HG03175 (cell line): ENCODE measurements around the gene SORCS1.

Experiments
- ATAC-seq: cut with Tn5 transposase; IDR thresholded peaks from one replicate; pipeline ENCODE4 v1.9.1; 2021; ENCODE audit warnings: mild to moderate bottlenecking, moderate library complexity; ENCODE audit not compliant: unreplicated experiment

The SORCS1 gene

DNA sequence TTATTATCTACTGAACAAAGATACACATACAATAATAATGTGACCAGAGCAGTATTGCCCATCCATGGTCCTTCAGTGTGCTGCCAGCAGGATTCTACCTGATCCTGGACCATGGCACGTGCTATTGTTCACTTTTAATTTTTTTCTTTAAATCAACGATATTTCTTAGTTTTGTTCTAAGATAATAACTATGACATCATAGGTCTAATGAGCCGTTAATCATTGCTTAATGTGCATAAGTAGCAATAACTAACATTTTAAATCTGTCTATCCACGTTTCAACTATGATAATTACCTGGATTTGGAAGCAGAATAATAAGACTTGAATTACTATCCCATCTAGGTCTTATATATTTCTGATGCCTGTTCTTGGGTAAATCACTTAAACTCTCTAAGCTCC is 253.8 kb downstream of the SORCS1 start:
- ATAC-seq, result no peak

DNA sequence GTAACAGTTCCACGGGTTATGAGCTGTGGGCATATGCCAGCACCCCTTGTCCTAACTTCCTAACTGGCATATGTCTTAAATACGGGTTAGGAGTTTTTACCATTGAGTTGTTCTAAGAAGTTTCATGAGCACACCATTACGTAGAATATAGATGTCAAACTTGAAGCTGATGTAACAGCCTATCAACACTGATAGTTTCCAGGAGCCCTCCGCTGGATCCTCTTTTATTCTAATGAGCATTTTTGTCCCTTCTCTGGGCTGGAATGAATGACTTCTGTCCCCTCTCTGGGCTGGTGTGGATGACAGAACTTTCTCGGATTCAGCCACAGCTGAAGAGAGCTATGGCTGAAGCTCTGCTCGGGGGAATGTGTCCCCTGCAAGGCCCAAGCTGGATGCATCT is 256.3 kb downstream of the SORCS1 start:
- ATAC-seq, result no peak

DNA sequence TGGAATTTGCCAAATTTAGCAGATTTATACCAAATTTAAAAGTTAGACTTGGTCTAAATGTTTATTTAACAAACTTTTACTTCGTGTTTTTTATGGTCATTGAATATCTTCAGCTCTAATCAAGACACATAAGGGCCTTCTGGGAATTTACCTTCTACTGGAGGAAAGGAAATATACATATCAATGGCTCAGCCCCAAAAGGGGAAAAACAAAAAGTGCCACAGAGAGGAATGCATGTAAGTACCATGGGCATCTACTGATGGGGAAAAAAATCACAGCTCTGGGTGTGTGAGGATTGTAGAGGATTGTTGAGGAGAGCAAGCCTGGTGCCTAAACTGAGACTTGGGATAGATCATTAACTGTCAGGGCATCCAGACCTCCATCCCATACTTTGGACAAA is 260.3 kb downstream of the SORCS1 start:
- ATAC-seq, result no peak

DNA sequence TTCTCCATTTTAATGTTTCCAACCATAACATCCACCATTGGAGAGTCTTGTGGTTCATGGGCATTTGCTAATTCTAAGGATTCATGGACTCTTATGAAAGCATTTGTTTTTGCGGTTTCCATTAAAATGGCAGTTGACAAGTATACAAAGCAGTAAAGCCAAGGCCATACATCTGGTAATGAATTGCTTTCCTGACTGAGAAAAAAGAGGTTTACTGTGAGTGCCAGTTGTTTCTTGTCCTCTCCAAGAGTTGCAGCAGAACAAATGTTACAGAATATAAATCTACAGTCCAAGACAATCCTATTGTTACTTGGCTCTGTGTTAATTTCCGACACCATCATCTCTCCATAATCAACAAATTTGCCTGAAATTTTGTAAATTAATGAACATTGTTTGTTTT is 261.3 kb downstream of the SORCS1 start:
- ATAC-seq, result no peak

DNA sequence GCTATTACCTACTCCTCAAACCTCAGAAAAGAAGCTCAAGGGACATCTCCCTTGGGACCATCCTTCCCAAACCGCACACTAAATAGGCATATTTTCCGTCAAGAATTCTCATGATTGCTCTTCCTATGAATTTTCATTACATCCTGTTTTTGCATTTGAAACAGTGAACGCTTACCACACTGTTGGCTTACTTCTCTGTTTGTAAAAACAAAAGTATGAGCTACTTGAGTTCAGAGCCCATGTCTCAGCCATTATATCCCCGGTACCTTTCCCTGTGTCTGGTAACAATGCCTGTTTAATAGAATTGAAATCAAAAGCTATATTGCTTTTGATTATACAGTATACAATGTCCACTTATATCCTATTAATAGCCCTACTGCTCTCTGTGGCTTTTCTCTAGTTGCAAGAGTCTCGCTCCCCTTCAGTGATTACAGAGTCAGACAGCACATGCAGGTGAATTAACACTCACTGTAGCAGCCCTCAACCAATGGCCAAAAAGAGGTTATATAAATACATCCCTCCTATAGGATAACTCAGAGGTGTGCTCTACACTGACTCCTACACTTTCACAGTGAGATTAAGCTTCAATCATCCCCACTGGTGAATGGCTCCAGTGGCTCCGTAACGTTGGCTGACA is 264.4 kb downstream of the SORCS1 start:
- peak; percentile 45 for ATAC-seq

DNA sequence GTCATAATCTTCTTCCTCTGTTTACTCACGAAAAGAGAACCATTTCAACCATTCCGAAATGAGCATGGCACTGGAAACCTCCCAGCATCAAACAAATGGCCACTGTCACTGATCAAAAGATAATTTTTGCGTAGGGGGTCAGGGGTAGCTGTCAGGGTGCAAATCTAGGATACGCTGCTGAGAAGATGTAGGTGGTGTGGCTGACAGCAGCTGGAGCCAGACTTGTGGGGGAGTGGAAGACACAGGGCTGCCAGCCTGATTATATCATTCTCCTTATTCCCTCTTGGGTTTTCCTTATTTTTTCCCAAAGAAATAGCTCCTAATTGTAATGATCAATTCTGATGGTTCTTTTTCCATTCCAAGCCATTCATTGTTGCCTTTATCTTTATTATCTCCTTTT is 266.1 kb downstream of the SORCS1 start:
- no peak for ATAC-seq

DNA sequence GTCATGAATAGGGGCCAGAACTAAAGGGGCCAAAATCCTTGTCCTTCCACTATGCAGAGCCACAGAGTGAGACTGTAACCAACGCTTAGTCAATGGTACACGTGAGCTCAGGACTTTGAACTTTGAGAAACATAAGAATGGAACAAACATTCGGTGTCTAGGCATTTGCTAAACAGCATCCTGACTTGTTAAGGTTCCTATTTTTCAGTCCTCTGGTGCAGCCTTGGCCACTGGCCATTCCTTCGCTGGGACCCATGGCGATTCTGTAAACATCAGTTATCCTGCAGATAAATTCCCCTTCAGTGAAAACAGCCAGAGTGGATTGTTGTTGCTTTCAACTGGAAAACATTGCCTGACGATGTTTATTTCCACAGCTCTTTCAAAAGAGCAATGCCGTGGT is 266.8 kb downstream of the SORCS1 start:
- no peak for ATAC-seq

DNA sequence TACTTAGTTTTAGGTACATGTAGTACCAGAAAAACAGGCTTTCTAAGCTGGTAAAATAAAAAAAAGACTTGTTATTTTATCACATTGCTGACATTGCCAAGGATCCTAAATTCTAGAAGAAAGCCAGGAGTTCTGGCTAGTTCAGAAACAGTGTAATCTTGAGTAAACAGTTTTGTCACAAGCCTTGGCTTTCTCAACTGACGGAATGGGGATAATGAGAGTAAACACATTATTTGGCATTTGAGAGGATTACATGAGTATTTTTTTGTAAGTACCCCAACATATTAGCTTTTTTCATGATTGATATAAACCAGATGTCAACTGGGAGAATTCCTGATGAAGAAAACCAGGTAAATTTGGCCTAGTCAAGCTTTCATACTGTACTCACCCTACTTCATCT is 269.8 kb downstream of the SORCS1 start:
- no peak for ATAC-seq

DNA sequence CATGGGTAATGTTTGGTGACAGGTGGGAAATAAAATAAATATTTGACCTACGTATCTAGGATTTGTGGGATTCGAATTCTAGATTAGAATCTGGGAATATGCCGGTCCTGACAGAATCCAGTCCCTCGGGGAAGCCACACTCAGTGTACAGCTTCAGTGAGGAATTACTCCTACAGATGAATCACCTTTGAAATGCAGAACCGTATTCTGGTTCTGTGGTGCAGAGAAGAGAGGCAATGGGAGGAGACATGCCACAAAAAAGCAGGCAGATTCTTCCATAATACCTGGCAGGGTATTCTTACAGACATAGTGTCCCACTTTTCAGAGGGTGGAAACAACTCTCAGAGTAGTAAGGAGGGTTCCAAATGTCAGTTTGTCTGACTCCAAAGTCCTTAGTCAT is 286.9 kb downstream of the SORCS1 start:
- no peak for ATAC-seq

DNA sequence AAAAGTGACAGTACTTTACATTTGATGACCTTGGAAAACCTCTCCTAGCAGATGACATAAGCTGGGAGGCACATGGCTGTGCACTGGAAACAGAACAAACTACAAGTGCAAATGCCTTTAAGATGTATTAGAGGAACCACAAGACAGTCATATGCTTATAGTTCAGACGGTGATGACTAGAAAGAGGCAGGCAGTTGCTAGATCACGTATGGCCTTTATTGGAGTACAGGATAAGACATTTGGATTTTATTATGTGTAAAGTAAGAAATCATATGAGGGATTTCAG is 290.0 kb downstream of the SORCS1 start:
- ATAC-seq, result no peak

DNA sequence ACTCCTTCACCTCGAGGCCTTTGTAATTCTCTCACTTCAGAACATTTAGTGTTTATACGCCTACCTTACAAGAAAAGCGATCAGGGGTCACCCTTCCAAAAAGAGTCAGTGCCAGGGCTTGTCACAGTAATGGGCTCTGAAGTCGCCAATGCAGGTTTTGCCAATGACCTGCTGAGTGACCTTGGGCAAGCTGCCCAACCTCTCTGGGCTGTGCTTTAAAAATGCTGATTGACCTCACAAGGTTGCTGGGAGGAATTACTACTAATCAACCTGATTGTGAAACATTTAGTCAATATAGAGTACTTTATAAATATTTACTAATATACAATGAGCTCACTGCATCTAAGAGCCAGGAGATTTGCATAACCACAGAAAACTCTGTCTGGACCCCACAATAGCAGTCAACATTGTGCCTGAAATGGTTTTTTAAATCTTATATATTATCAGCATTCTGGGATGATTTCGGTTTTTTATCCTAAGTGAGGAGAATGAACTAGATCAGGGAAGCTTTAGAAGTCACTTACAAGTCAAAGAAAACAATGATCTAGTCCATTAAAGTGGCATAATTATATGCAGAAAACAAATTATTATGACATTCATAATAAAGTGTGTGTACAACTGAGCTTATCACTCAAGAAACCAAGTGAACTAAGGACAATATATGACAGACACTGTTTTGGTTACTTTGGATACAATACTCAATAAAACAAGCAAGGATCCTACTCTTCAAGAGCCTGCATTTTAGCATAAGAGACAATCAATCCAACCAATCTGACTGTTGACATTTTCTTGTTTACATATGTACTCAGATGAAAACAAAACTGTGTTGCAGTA is 290.5 kb downstream of the SORCS1 start:
- ATAC-seq, result peak; percentile 50

DNA sequence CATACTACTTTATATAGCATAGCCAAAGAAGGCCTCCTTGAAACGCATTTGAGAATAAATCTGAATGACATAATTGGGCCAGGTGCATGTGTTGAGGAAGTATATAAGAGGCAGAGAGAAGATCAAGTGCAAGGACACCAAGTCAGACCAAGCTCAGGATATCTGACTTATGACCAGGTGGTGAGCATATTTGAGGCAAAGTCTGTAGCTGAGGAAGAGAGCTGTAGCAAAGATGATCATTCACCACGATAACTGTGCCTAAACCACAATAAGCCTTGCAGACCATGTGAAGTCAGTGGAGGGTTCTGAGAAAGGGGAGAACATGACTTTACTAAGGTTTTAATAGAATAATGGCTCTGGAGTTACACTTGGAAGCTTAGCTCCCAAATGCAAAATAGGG is 292.3 kb downstream of the SORCS1 start:
- ATAC-seq, result no peak

DNA sequence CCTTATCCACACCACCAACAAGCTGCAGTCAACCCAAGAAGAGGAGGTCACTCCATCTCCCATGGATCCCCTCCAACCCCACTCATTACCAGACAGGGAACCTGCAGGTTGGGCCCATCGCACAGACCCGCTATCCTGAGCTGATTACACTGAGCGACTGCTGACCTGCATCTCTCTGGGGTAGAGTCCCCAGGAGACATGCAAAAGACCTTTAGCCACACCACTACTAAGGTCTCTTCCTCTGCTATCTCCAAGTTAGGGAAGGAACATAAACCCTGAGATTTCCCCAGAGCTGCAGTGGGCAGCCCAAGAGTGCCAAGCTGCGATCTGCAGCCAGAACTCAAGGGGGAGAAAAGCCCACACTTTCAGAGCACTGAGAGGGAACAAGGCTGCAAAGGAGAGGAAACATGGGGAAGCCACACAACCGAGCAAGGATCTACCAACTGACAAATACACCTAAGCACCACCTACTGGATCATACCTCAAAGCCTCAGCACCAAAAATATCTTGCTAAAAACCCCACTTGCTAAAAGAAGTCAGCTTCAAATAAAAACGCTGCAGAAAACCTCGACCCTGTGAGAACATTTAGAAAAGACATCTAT is 298.2 kb downstream of the SORCS1 start:
- ATAC-seq, result peak; percentile 51

DNA sequence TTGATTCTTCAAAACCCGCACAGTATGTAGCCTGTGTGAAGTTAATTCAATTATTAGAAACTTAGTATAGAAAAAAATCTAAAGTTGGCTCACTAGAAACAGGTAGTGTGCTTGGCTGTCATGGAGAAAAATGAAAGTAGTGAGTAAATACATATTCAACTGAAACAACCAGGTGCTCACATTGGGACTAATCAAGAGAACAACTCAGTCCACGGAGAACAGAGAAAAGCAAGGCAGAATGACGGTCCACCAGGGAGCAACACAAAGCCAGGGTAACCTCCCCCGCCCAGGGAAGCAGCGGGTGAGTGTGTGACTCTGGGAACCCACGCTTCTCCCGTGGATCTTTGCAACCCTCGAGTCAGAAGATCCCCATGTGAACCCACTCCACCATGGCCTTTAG is 300.5 kb downstream of the SORCS1 start:
- ATAC-seq, result no peak

DNA sequence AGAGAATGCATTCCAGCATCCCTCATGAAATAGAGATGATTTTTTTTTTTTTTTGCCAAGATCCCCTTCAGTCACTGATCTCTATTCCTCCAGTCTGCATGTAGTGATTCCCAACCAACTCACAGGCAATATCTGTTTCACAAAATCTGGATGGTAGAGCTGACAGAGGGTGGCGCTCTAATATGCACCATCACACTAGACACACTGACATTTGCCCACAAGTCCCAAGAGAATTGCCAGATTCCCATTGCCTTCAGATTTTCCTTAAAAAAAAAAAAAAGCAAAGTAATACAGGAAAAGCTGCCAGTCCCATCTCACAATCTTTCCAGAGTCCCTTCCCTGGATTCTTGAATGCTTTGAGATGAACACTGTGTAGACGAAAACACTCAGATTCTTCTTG is 301.0 kb downstream of the SORCS1 start:
- ATAC-seq, result no peak

DNA sequence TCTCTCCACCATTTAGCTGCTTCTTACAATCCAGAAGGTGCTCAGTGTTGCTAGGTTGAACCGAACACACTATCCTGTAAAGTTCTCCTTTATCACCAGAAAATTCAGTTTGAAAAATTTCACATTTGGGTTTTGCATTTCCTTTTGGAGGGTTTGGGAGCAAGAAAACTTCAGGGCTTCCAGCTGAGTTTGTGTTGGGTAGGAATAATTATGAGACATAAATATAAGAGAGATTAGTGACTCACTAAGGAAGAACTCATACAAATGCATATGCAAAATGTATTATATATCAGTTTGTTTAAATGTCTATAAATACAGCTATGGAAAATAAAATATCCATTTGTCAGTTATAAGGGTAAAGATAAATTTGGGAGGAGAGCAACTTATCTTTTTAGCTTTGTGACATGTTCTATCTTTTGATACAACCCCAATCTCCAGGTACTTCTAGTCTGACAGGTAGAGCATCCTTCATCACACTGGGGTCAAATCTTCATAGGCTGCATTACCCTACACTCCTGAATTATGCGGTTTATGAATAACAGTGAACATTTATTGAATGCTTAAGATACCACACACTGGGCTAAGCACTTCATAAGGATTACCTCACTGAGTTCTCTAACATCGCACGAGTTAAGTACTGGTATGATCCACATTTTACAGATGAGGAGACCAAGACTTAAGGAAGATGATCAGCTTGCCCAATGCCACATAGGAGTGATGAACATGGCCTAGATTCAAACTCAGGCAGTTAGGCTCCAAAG is 304.4 kb downstream of the SORCS1 start:
- ATAC-seq, result no peak

DNA sequence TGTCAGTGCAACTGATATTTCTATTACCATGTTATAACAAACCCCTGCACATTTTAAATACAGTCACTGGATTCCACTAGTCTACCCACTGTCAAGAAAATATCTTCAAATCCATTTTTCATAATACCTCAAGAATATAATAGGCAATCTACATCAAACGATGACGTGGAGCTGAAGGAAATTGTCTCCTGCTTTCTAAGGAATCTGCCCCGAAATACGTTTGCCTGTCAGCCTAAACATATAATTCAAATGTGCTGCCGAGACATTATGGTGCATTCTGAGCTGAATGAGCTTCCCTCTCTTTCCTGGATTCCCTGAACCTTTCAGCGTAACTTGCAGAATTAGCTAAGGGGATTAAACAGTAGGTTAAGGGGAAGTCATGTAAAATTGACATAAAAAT is 306.8 kb downstream of the SORCS1 start:
- no peak for ATAC-seq

DNA sequence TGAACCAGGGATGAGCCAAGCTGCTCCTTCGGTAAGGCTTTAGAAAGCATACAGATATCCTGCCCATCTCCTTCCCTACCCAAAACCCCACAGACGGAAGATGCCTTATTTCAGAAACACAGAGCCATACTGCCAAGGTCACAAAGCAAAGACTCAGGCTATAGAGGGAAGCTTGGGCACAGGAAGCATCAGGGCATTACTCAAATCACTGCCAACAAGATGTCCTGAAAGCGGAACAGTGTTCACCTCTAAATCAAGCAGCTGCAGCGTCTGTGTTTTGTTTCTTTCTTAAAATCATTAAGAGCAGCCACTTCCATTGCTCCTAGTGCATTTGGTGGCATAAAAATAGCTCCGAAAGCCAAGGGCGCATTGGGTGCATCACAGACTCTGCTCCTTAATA is 307.3 kb downstream of the SORCS1 start:
- ATAC-seq, result no peak

DNA sequence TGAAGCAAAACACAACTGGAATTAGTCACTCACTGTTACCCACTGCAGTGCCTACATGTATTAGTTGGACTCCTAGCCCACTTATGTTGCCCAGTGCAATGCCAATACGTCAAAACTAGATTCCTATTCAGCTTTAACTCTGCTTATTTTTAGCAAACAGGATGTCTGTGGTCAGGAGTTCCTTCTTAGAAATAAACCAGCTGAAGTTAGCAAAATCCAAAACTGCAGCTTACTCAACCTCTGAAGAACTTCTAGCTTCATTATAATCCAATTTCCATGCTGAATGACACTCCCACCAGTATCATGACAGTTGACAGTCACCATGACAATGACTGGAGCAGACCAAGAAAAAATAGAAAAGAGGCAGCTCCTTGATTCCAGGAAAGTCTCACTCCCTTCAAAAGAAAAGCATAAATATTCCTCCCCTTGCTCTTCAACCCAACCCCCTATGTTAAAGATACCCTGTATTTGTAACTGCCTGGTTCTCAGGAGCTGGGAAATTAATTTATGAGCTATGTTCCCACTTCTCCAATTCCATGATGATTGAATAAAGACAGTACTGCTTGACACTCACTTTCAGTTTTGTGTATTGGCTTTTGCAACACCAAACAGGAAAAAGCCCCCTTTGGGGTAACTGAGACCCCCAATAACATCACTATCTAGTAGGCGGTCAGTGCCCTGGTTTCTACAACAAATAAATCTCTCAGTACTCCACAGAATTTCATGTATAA is 327.4 kb downstream of the SORCS1 start:
- peak; percentile 98 for ATAC-seq

DNA sequence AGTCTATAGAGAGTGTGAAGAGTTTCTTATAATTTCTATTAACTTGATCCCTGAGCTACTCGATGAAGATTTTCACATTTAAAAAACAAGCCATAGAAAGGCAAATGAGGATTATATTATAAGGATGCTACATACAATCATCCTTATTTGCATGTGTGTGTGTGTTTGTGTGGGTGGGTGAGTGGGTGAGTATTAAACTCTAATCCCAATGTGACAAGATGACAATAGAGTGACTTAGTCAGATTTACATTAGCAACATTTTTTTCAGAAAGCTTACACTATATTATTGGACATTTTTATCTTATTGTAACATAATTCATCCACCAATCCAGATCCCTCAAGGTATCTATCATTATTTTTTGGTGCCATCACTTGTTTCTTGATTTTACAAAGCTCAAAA is 331.7 kb downstream of the SORCS1 start:
- no peak for ATAC-seq

DNA sequence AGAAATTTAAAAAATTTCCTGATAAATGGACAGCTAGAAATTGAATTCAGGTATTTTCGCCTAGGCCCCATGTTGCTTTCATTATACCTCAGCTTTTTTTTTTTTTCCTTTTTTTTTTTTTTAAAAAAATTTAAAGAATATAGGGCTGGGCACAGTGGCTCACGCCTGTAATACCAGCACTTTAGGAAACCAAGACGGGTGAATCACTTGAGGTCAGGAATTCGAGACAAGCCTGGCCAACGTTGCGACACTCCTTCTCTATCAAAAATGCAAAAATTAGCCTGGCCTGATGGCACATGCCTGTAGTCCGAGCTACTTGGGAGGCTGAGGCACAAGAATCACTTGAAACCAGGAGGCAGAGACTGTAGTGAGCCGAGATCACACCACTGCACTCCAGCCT is 334.0 kb downstream of the SORCS1 start:
- ATAC-seq, result no peak
